ENCODE data around the gene ADIPOR1.

ADIPOR1 gene

DNA sequence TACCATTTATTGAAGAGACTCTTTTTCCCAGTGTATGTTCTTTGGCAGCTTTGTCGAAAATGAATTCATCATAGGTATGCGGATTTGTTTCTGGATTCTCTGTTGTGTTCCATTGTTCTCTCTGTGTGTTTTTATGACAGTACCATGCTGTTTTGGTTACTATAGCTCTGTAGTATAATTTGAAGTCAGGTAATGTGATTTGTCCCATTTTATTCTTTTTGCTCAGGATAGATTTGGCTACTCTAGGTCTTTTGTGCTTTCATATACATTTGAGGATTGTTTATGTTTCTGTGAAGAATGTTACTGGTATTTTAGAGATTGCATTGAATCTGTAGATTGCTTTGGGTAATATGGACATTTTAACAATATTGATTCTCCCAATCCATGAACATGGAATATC, 25.6 kb downstream of the ADIPOR1 start:
- TF ChIP-seq GABPA (IDR thresholded peaks at IDR 0.05; ENCODE audit: low read depth) (no peak), SPI1 (IDR thresholded peaks at IDR 0.05; ENCODE audit: borderline replicate concordance, low read depth) (no peak), POLR2AphosphoS5 (IDR thresholded peaks at IDR 0.05; ENCODE audit: low read depth) (no peak)
- TF ChIP-seq, protein P1, sequence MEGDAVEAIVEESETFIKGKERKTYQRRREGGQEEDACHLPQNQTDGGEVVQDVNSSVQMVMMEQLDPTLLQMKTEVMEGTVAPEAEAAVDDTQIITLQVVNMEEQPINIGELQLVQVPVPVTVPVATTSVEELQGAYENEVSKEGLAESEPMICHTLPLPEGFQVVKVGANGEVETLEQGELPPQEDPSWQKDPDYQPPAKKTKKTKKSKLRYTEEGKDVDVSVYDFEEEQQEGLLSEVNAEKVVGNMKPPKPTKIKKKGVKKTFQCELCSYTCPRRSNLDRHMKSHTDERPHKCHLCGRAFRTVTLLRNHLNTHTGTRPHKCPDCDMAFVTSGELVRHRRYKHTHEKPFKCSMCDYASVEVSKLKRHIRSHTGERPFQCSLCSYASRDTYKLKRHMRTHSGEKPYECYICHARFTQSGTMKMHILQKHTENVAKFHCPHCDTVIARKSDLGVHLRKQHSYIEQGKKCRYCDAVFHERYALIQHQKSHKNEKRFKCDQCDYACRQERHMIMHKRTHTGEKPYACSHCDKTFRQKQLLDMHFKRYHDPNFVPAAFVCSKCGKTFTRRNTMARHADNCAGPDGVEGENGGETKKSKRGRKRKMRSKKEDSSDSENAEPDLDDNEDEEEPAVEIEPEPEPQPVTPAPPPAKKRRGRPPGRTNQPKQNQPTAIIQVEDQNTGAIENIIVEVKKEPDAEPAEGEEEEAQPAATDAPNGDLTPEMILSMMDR (IDR thresholded peaks at IDR 0.05; ENCODE audit: insufficient read depth, low read length): no peak
- TF ChIP-seq, protein P2, sequence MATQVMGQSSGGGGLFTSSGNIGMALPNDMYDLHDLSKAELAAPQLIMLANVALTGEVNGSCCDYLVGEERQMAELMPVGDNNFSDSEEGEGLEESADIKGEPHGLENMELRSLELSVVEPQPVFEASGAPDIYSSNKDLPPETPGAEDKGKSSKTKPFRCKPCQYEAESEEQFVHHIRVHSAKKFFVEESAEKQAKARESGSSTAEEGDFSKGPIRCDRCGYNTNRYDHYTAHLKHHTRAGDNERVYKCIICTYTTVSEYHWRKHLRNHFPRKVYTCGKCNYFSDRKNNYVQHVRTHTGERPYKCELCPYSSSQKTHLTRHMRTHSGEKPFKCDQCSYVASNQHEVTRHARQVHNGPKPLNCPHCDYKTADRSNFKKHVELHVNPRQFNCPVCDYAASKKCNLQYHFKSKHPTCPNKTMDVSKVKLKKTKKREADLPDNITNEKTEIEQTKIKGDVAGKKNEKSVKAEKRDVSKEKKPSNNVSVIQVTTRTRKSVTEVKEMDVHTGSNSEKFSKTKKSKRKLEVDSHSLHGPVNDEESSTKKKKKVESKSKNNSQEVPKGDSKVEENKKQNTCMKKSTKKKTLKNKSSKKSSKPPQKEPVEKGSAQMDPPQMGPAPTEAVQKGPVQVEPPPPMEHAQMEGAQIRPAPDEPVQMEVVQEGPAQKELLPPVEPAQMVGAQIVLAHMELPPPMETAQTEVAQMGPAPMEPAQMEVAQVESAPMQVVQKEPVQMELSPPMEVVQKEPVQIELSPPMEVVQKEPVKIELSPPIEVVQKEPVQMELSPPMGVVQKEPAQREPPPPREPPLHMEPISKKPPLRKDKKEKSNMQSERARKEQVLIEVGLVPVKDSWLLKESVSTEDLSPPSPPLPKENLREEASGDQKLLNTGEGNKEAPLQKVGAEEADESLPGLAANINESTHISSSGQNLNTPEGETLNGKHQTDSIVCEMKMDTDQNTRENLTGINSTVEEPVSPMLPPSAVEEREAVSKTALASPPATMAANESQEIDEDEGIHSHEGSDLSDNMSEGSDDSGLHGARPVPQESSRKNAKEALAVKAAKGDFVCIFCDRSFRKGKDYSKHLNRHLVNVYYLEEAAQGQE (IDR thresholded peaks at IDR 0.05; ENCODE audit: insufficient replicate concordance, low read depth): no peak

GRCh38 chr1:202926581-202927491, 31.3 kb downstream of the ADIPOR1 start, which contains the start of gene KLHL12:
Gene KLHL12, minus strand, starts transcription at chr1:202927234. Its CDS starts 2,072 bp downstream, at chr1:202925162.
- DNase-seq (ENCODE audit: low read depth in 1 of 2, low spot score in 1 of 2): peak; percentile 96 to 98
- Histone ChIP-seq H3K27ac (replicated peaks) (peak within 1 kb of the TSS; percentile 85), H3K27me3 (ENCODE audit: insufficient read depth, poor library complexity, severe bottlenecking) (no peaks in the 10 kb centered on the region), H3K4me3 (replicated peaks; ENCODE audit: insufficient read depth, low read length) (peak within 1 kb of the TSS; percentile 74)
- no peak for TF ChIP-seq SPI1 (IDR thresholded peaks at IDR 0.05; ENCODE audit: borderline replicate concordance, low read depth)
- TF ChIP-seq, protein P1 (IDR thresholded peaks at IDR 0.05; ENCODE audit: insufficient read depth, low read length): peak; percentile 11
- peak; percentile 75 for TF ChIP-seq POLR2AphosphoS5 (IDR thresholded peaks at IDR 0.05; ENCODE audit: low read depth)
- no peak; the same call in 1 of the 2 replicates for TF ChIP-seq GABPA (IDR thresholded peaks at IDR 0.05; ENCODE audit: low read depth)
- TF ChIP-seq, protein P2 (IDR thresholded peaks at IDR 0.05; ENCODE audit: insufficient replicate concordance, low read depth): peak; percentile 34

More for the DNA sequence above, 25.6 kb downstream of the ADIPOR1 start:
- Histone ChIP-seq H3K27ac (replicated peaks) (no peak overlapping the region), H3K27me3 (ENCODE audit: insufficient read depth, poor library complexity, severe bottlenecking) (no peaks in the 10 kb centered on the region), H3K4me3 (replicated peaks; ENCODE audit: insufficient read depth, low read length) (no peak overlapping the region)
- no peak for DNase-seq (ENCODE audit: low read depth in 1 of 2, low spot score in 1 of 2)

DNA sequence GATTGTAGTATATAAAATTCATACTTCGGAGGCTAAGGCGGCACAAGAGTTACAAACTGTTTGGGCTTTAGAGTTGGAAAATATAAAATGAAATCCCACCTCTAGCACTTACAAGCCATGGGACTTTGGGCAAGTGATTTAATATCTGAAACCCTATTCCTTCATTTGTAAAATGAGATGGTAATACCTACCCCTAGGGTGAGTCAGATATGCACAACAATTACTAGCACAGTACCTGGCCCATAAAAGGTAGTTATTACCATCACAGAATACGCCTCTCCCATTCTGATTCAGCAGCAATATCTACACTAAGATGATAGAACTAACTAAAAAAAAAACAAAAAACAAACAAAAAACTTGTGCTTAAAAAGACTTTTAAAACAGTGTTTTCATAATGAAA, 34.6 kb downstream of the ADIPOR1 start:
- TF ChIP-seq, protein P1 (IDR thresholded peaks at IDR 0.05; ENCODE audit: insufficient read depth, low read length): no peak
- TF ChIP-seq, protein P2 (IDR thresholded peaks at IDR 0.05; ENCODE audit: insufficient replicate concordance, low read depth): no peak
- TF ChIP-seq SPI1 (IDR thresholded peaks at IDR 0.05; ENCODE audit: borderline replicate concordance, low read depth) (no peak), GABPA (IDR thresholded peaks at IDR 0.05; ENCODE audit: low read depth) (no peak), POLR2AphosphoS5 (IDR thresholded peaks at IDR 0.05; ENCODE audit: low read depth) (no peak)
- DNase-seq (ENCODE audit: low read depth in 1 of 2, low spot score in 1 of 2): no peak
- Histone ChIP-seq H3K4me3 (replicated peaks; ENCODE audit: insufficient read depth, low read length) (no peak overlapping the region), H3K27me3 (ENCODE audit: insufficient read depth, poor library complexity, severe bottlenecking) (no peaks in the 10 kb centered on the region), H3K27ac (replicated peaks) (no peak overlapping the region)
